Lower leg skin (tissue), 3 donors: ENCODE results near the gene TYSND1.

ENCODE experiments used
- POLR2A ChIP-seq, 2 donors: fragments of 450-650 bp; IDR thresholded peaks; one replicate each; pipeline ENCODE4 v1.6.1; 2016 to 2017; ENCODE audit warnings: antibody characterized with exemption in 2 of 2, mild to moderate bottlenecking in 1 of 2, moderate library complexity in 1 of 2
- TF ChIP-seq, protein P1 (sequence below), 3 donors: fragments of 450-650 bp; IDR thresholded peaks; one replicate each; pipeline ENCODE4 v1.5.1; 2016; ENCODE audit warnings: antibody characterized with exemption in 3 of 3, mild to moderate bottlenecking in 3 of 3, moderate library complexity in 2 of 3

GRCh38 chr10:70096705-70097420, 49.6 kb downstream of the TYSND1 start:
- TF ChIP-seq, protein P1, sequence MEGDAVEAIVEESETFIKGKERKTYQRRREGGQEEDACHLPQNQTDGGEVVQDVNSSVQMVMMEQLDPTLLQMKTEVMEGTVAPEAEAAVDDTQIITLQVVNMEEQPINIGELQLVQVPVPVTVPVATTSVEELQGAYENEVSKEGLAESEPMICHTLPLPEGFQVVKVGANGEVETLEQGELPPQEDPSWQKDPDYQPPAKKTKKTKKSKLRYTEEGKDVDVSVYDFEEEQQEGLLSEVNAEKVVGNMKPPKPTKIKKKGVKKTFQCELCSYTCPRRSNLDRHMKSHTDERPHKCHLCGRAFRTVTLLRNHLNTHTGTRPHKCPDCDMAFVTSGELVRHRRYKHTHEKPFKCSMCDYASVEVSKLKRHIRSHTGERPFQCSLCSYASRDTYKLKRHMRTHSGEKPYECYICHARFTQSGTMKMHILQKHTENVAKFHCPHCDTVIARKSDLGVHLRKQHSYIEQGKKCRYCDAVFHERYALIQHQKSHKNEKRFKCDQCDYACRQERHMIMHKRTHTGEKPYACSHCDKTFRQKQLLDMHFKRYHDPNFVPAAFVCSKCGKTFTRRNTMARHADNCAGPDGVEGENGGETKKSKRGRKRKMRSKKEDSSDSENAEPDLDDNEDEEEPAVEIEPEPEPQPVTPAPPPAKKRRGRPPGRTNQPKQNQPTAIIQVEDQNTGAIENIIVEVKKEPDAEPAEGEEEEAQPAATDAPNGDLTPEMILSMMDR (IDR thresholded peaks at IDR 0.05), result no peak
- TF ChIP-seq POLR2A (IDR thresholded peaks at IDR 0.05), result no peak
